22Rv1 (cell line): ENCODE measurements around the gene SRC.

ENCODE experiments used
- H3K27ac ChIP-seq: fragments of 450-650 bp; 2 replicates; pipeline ENCODE4 v1.5.1; 2017
- ZFX ChIP-seq: fragments of 450-650 bp; IDR thresholded peaks from 2 replicates; pipeline ENCODE4 v1.6.1; 2017; ENCODE audit warnings: antibody characterized with exemption, borderline replicate concordance
- TF ChIP-seq, protein P1 (sequence below): fragments of 450-650 bp; IDR thresholded peaks from 2 replicates; pipeline ENCODE4 v1.5.1; 2017; ENCODE audit warnings: mild to moderate bottlenecking

The SRC gene

DNA sequence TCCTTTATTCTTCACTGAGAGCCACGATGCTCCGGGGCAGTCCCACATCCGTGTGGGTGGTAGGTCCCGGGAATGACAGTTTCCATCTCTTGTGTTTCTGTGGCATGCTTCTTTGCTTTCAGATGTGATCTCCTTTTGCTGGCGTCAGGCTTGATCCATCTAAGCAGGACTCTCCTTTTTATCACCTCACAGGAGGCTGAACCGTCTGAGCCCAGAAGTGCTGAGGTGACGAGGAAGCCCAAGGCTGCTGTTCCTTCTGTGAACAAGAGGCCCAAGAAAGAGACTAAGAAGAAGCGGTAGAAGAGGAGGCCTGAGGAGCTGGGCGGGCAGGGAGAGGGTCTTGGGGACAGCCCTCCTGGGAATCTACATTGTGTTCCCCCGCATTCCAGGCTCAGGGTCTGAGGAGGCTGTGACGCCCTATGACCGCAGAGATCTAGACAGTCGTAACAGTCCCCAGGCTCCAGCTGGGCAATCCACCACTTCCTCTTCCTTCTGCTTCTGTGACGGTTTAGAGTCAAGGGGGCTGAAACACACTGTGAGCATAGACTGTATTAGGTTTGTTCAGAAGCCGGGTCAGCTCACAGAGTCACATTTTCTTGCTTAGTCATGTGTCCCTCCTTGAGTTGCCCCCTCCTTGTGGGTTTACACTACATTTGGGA lies 29.7 kb upstream of the SRC start:
- TF ChIP-seq, protein P1, sequence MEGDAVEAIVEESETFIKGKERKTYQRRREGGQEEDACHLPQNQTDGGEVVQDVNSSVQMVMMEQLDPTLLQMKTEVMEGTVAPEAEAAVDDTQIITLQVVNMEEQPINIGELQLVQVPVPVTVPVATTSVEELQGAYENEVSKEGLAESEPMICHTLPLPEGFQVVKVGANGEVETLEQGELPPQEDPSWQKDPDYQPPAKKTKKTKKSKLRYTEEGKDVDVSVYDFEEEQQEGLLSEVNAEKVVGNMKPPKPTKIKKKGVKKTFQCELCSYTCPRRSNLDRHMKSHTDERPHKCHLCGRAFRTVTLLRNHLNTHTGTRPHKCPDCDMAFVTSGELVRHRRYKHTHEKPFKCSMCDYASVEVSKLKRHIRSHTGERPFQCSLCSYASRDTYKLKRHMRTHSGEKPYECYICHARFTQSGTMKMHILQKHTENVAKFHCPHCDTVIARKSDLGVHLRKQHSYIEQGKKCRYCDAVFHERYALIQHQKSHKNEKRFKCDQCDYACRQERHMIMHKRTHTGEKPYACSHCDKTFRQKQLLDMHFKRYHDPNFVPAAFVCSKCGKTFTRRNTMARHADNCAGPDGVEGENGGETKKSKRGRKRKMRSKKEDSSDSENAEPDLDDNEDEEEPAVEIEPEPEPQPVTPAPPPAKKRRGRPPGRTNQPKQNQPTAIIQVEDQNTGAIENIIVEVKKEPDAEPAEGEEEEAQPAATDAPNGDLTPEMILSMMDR, result no peak
- no peak for TF ChIP-seq ZFX
- H3K27ac ChIP-seq, result no peak overlapping the region

- no peak overlapping the region for H3K27ac ChIP-seq
- TF ChIP-seq, protein P1, result no peak
- TF ChIP-seq ZFX, result no peak
These were observed 29.2 kb upstream of the SRC start for GRCh38 chr20:37316775-37317170.

DNA sequence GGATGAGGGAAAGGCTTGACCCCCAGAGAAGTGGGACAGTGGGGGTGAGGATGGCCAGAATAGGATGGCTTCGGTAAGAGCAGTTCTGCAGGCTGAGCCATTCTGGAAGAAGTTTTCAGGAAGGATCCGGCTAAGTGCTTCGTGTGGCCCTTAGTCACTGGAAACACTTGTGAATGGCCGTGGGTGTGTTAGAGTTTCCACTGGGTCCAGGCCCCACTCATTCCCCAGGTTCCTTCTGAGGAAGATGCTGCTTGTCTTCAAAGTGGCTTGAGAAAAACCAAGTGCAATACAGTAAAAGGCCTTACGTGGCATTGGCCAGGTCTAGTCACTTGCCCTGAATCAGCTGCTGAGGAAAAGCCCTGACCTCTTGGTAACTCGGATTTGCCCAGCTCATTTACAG lies 28.6 kb upstream of the SRC start:
- no peak for TF ChIP-seq ZFX
- TF ChIP-seq, protein P1, result no peak
- H3K27ac ChIP-seq, result no peak overlapping the region

GRCh38 chr20:37317994-37318640 lies 27.8 kb upstream of the SRC start:
- H3K27ac ChIP-seq, result no peak overlapping the region
- TF ChIP-seq, protein P1, result no peak
- TF ChIP-seq ZFX, result no peak

- no peak for TF ChIP-seq ZFX
- TF ChIP-seq, protein P1, result no peak
- H3K27ac ChIP-seq, result no peak overlapping the region
These were observed 26.7 kb upstream of the SRC start for GRCh38 chr20:37319151-37319671.

GRCh38 chr20:37323985-37324384 lies 22.0 kb upstream of the SRC start:
- no peak for TF ChIP-seq ZFX
- TF ChIP-seq, protein P1, result no peak

GRCh38 chr20:37325206-37325605 lies 20.7 kb upstream of the SRC start:
- TF ChIP-seq, protein P1, result no peak
- no peak for TF ChIP-seq ZFX
- H3K27ac ChIP-seq, result no peak overlapping the region

More at GRCh38 chr20:37323985-37324384, 22.0 kb upstream of the SRC start:
- H3K27ac ChIP-seq, result no peak overlapping the region
